Naive B cell (primary cell): ENCODE results near the gene TNNC2. TPM values are rescaled to one million over a fixed set of nuclear protein-coding genes. Genes with fewer than 3 reads are reported as not detected.

Experiments
- ATAC-seq, 2 donors: fragments of 150-1000 bp; cut with Tn5 transposase; 2 replicates each; pipeline ENCODE4 v1.10.0; 2021; ENCODE audit warnings: low read depth in 2 of 2, mild to moderate bottlenecking in 2 of 2, moderate library complexity in 2 of 2
- DNase-seq: peaks from one replicate; pipeline ENCODE4 v3.0.0; 2022
- H3K27ac Mint-ChIP-seq, 6 donors: one replicate each; pipeline ENCODE4 v1.8.0; 2020 to 2022; ENCODE audit warnings: mild to moderate bottlenecking in 6 of 6, mixed read lengths in 6 of 6, moderate library complexity in 5 of 6, inconsistent platforms in 2 of 6
- H3K27me3 Mint-ChIP-seq, 3 donors: one replicate each; pipeline ENCODE4 v1.8.0; 2021 to 2022; ENCODE audit warnings: mixed read lengths in 3 of 3, mild to moderate bottlenecking in 1 of 3
- H3K36me3 Mint-ChIP-seq, 2 donors: one replicate each; pipeline ENCODE4 v1.8.0; 2020 to 2022; ENCODE audit warnings: mixed read lengths in 2 of 2, inconsistent platforms in 1 of 2, mild to moderate bottlenecking in 1 of 2
- H3K4me1 Mint-ChIP-seq, 3 donors: one replicate each; pipeline ENCODE4 v1.8.0; 2020 to 2022; ENCODE audit warnings: mixed read lengths in 3 of 3, inconsistent platforms in 1 of 3, mild to moderate bottlenecking in 1 of 3, moderate library complexity in 1 of 3
- H3K4me3 Mint-ChIP-seq, 8 donors: one replicate each; pipeline ENCODE4 v1.8.0; 2020 to 2022; ENCODE audit warnings: mild to moderate bottlenecking in 8 of 8, mixed read lengths in 8 of 8, moderate library complexity in 8 of 8, inconsistent platforms in 2 of 8
- H3K9me3 Mint-ChIP-seq, 7 donors: one replicate each; pipeline ENCODE4 v1.8.0; 2020 to 2022; ENCODE audit warnings: mixed read lengths in 7 of 7, mild to moderate bottlenecking in 5 of 7, inconsistent platforms in 2 of 7, moderate library complexity in 1 of 7
- polyA plus RNA-seq, 6 donors: library from polyadenylated mRNA; unstranded; fragments of 300-500 nt; fragmentation: Illumina TruSeq; gene quantifications; one replicate each; pipeline ENCODE4 v1.2.3, GENCODE V29; 2021; ENCODE audit warnings: low read depth in 6 of 6

TNNC2 gene
- polyA plus RNA-seq, 6 donors from 2014 or later = 0.64 to 1.2 (median 0.69) TPM; not detected in 3

DNA sequence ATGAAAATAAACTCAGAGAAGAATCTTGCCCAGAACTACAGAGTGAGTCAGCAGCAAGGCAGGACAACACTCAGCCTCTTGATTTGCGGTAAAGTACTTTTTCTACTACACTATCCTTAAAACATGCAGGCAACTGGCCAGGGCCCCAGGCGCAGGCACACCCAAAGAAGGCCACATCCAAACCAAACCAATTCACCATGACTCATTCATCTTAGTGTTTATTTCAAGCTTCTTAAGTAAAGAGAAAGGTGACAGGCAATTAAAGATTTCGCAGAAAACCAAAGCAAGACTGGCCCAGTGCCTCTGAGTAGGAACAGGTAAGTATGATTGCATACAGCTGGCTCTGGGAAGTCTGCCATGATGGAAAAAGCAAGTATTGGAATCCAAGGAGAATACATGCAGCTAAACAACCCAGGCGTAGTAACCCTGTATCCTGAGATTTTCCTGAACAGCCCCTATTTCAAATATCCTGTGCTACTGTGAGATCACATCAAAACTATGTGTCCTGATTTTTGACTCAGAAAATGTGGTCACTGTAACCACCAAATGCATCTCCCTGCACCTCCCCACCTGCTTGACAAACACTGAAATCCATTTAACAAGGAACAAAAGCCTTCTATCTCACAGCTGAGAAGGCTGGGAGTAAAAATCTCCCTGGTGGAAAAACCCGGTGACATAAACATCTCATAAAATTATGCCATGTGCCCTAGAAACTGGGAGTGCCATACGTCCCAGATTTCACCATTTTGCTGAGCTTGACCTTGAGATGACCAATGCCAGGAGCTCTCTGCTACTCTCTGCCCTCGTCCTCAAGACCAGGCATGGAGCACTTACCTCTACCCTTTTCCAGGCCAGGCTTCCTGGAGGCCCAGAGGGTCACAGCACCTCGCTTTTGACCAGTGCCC lies 47.8 kb downstream of the TNNC2 start:
- no peak for ATAC-seq
- Mint-ChIP-seq H3K27ac (no peak overlapping the region), H3K4me3 (no peak overlapping the region)

DNA sequence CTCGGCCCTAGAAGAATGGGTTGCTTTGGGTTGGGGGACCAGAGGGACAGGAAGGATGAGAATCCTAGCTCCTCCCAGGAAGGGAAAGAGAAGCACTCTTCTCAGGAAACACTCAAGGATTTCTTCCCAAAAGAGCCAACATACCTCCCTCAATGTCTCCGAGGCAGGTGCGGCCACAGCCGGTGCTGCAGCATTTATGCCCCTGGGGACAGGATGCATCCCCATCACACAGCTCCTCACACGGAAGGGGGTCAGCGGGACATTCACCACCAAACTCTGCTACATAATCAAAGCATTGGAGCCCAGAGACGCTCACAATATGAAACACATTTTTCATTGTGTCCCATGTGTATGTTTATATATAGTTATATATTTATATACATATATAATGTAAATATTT lies 50.2 kb downstream of the TNNC2 start:
- Mint-ChIP-seq H3K9me3 (no peaks in the 10 kb centered on the region), H3K4me3 (no peak overlapping the region), H3K27ac (no peak overlapping the region), H3K27me3 (peaks cover 18 to 47% (median 37%) of the 10 kb centered on the region in 3 donors), H3K4me1 (no peaks in the 10 kb centered on the region), H3K36me3 (no peaks in the 10 kb centered on the region)
- ATAC-seq (no peak), DNase-seq (no peak)

More for the DNA sequence above, 47.8 kb downstream of the TNNC2 start:
- H3K9me3 Mint-ChIP-seq = no peaks in the 10 kb centered on the region
- no peak for DNase-seq
- no peaks in the 10 kb centered on the region for H3K36me3 Mint-ChIP-seq
- H3K4me1 Mint-ChIP-seq = peaks cover 0 to 7% (median under 1%) of the 10 kb centered on the region in 3 donors
- peaks cover 20 to 53% (median 33%) of the 10 kb centered on the region in 3 donors for H3K27me3 Mint-ChIP-seq

DNA sequence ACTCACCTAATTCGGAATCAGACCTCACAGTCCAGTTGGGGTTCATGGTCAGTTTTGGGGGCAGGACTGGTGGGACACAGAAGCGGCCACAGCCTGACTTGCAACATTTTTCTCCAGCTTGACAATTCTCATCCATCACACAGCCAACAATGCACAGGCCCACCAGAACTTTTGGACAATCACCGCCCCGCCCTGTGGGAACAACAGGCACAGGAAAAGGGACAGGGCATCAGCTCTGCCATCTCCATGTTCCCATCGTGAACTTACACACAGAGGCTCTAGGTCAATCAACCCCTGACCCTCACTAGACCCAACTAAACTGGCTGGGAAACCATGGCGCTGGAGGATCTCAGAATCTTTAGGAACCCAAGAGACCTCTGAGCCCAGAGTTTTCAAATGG lies 51.7 kb downstream of the TNNC2 start:
- Mint-ChIP-seq H3K27me3 (peaks cover 16 to 45% (median 37%) of the 10 kb centered on the region in 3 donors), H3K27ac (no peak overlapping the region)

DNA sequence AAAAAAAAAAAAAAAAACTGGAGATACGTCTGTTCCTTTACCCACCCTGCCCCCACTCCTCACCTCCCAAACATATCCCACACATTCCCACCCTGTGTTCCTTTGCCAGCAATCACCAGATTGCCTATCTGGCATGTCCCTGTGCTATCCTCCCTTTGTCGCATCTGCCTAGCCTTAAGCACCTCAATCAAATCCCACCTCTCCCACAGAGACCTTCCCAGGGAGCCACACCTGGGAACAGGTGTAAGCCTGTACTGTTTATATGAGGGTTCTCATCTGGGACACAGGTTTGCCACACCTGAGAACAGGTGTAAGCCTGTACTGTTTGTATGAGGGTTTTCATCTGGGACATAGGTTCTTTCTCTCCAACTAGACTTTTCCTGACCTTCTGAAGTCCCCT lies 52.2 kb downstream of the TNNC2 start:
- ATAC-seq = no peak
- H3K9me3 Mint-ChIP-seq = no peaks in the 10 kb centered on the region
- no peak for DNase-seq
- peak overlapping the region in 1 of 6 donors; percentile 38 for H3K27ac Mint-ChIP-seq
- H3K4me3 Mint-ChIP-seq = no peak overlapping the region
- no peaks in the 10 kb centered on the region for H3K36me3 Mint-ChIP-seq
- H3K4me1 Mint-ChIP-seq = peaks cover 0 to 7% (median 5%) of the 10 kb centered on the region in 3 donors
- H3K27me3 Mint-ChIP-seq = peaks cover 16 to 40% (median 33%) of the 10 kb centered on the region in 3 donors

More for the DNA sequence above, 51.7 kb downstream of the TNNC2 start:
- DNase-seq (no peak), ATAC-seq (no peak)
- no peaks in the 10 kb centered on the region for H3K36me3 Mint-ChIP-seq
- H3K4me1 Mint-ChIP-seq = peaks cover 0 to 7% (median 5%) of the 10 kb centered on the region in 3 donors
- H3K4me3 Mint-ChIP-seq = peak overlapping the region in 1 of 8 donors; percentile 19
- no peaks in the 10 kb centered on the region for H3K9me3 Mint-ChIP-seq

Other genes with a start within 250 kb of the TNNC2 start
- gene WFDC8, start 248.0 kb downstream of the TNNC2 start, polyA plus RNA-seq = not detected
- not detected for gene WFDC10A, start 197.6 kb downstream of the TNNC2 start, polyA plus RNA-seq
- gene WFDC9, start 196.0 kb downstream of the TNNC2 start, polyA plus RNA-seq = not detected
- gene WFDC11, start 157.1 kb downstream of the TNNC2 start, polyA plus RNA-seq = not detected
- gene WFDC13, start 125.3 kb downstream of the TNNC2 start, polyA plus RNA-seq = not detected
- not detected for gene WFDC10B, start 122.3 kb downstream of the TNNC2 start, polyA plus RNA-seq
- gene SPINT4, start 105.0 kb downstream of the TNNC2 start, polyA plus RNA-seq = not detected
- not detected for gene WFDC3, start 35.4 kb downstream of the TNNC2 start, polyA plus RNA-seq
- gene DNTTIP1, start 35.4 kb downstream of the TNNC2 start, polyA plus RNA-seq = 10 to 100 TPM; 27.9 to 44.5 (median 37.7) TPM
- under 1 TPM in 1 of 6 donors, not detected in 5; 0.53 TPM for gene UBE2C, start 14.7 kb downstream of the TNNC2 start, polyA plus RNA-seq
- gene SNX21, start 6.5 kb upstream of the TNNC2 start, polyA plus RNA-seq = 1 to 10 TPM in 3 of 6 donors, under 1 TPM in 2, not detected in 1; 0.45 to 1.9 (median 1.1) TPM
- gene ACOT8, start 30.1 kb upstream of the TNNC2 start, polyA plus RNA-seq = 10 to 100 TPM; 35.4 to 46.7 (median 38.7) TPM
- gene ZSWIM3, start 30.3 kb upstream of the TNNC2 start, polyA plus RNA-seq = 1 to 10 TPM in 5 of 6 donors, not detected in 1; 1.3 to 2.9 (median 1.8) TPM
- gene ZSWIM1, start 53.9 kb upstream of the TNNC2 start, polyA plus RNA-seq = 10 to 100 TPM in 1 of 6 donors, 1 to 10 TPM in 4, not detected in 1; 3.0 to 11.6 (median 4.7) TPM
- not detected for gene SPATA25, start 60.3 kb upstream of the TNNC2 start, polyA plus RNA-seq
- 1 to 10 TPM in 3 of 6 donors, under 1 TPM in 2, not detected in 1; 0.69 to 2.4 (median 1.1) TPM for gene NEURL2, start 63.9 kb upstream of the TNNC2 start, polyA plus RNA-seq
- 10 to 100 TPM; 28.6 to 46.5 (median 42.3) TPM for gene CTSA, start 64.0 kb upstream of the TNNC2 start, polyA plus RNA-seq
- 10 to 100 TPM in 1 of 6 donors, 1 to 10 TPM in 4, under 1 TPM in 1; 0.66 to 10.2 (median 5.1) TPM for gene PLTP, start 84.8 kb upstream of the TNNC2 start, polyA plus RNA-seq
- gene PCIF1, start 107.4 kb upstream of the TNNC2 start, polyA plus RNA-seq = 100 to 1,000 TPM in 1 of 6 donors, 10 to 100 TPM in 5; 76.3 to 123 (median 91.4) TPM
- gene ZNF335, start 144.9 kb upstream of the TNNC2 start, polyA plus RNA-seq = 10 to 100 TPM; 10.4 to 24.3 (median 15.5) TPM
- gene MMP9, start 181.6 kb upstream of the TNNC2 start, polyA plus RNA-seq = under 1 TPM in 2 of 6 donors, not detected in 4; 0.19 to 0.25 TPM
- not detected for gene SLC12A5, start 201.9 kb upstream of the TNNC2 start, polyA plus RNA-seq